Coronary artery (tissue), 2 donors: ENCODE measurements around the gene NUDT7.

Experiments used
- DNase-seq: peaks from one replicate; pipeline ENCODE4 v3.0.0-alpha.2; 2017; ENCODE audit warnings: low spot score
- H3K27ac ChIP-seq, 2 donors: fragments of 200-600 bp; sonication (generic); one replicate each; pipeline ENCODE4 v1.5.1; 2016 to 2019
- H3K4me3 ChIP-seq: fragments of 200-600 bp; sonication (generic); 2 replicates; pipeline ENCODE4 v1.5.1; 2016; ENCODE audit warnings: mild to moderate bottlenecking, moderate library complexity
- TF ChIP-seq, protein P1 (sequence below): fragments of 200-600 bp; sonication (generic); IDR thresholded peaks from one replicate; pipeline ENCODE4 v1.5.1; 2019; ENCODE audit warnings: antibody characterized with exemption

NUDT7 gene

DNA sequence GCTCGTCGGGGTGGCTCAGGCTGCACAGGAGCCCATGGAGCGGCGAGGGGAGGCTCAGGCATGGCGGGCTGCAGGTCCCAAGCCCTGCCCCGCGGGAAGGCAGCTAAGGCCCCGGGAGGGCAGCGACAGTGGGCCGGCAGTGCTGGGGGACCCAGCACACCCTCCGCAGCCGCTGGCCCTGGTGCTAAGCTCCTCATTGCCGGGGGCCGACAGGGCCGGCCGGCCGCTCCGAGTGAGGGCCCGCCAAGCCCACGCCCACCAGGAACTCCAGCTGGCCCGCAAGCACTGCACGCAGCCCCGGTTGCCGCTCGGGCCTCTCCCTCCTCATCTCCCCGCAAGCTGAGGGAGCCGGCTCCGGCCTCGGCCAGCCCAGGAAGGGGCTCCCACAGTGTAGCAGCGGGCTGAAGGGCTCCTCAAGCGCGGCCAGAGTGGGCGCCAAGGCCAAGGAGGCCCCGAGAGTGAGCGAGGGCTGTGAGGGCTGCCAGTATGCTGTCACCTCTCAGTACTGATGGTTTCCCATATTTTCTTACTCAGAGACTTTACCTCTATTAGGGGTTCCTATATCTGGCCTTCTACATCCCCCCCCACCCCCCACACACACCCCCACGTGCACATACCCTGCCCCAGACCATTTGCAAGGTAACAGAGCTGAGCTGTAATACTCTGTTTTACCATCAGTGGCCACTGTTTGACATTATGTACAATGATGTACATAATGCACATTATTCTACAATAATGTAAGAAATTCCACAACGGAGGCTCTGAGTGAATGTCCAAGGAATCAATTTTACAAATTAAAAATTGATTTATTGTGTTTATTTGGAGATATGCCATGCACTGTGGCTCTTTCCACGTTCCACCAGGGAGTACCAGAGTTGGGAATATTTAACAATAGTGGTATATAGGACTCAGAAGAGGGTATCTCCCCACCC is 62.4 kb downstream of the NUDT7 start:
- H3K27ac ChIP-seq, result no peak overlapping the region
- DNase-seq, result no peak
- H3K4me3 ChIP-seq, result no peak overlapping the region
- TF ChIP-seq, protein P1, sequence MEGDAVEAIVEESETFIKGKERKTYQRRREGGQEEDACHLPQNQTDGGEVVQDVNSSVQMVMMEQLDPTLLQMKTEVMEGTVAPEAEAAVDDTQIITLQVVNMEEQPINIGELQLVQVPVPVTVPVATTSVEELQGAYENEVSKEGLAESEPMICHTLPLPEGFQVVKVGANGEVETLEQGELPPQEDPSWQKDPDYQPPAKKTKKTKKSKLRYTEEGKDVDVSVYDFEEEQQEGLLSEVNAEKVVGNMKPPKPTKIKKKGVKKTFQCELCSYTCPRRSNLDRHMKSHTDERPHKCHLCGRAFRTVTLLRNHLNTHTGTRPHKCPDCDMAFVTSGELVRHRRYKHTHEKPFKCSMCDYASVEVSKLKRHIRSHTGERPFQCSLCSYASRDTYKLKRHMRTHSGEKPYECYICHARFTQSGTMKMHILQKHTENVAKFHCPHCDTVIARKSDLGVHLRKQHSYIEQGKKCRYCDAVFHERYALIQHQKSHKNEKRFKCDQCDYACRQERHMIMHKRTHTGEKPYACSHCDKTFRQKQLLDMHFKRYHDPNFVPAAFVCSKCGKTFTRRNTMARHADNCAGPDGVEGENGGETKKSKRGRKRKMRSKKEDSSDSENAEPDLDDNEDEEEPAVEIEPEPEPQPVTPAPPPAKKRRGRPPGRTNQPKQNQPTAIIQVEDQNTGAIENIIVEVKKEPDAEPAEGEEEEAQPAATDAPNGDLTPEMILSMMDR, result no peak

DNA sequence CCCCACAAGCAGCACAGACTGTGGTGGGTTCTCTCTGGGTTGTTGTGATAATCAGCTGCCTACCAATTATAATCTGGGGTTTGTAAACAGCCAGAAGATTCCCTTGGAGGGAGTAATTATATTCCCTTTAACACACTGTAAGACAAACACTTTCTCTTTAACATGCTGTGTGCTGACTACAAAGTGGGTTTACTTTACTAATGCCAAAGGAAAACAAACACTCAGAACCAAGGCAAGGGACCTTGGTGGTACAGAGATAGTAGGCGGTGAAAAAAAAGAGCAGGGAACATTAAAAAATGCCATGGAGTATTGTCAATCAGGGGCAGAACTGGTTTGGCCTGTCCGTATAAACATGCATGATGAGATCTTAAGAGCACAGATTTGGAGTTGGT is 63.1 kb downstream of the NUDT7 start:
- TF ChIP-seq, protein P1, result no peak
- H3K27ac ChIP-seq, result no peak overlapping the region
- H3K4me3 ChIP-seq, result no peak overlapping the region
- DNase-seq, result no peak

DNA sequence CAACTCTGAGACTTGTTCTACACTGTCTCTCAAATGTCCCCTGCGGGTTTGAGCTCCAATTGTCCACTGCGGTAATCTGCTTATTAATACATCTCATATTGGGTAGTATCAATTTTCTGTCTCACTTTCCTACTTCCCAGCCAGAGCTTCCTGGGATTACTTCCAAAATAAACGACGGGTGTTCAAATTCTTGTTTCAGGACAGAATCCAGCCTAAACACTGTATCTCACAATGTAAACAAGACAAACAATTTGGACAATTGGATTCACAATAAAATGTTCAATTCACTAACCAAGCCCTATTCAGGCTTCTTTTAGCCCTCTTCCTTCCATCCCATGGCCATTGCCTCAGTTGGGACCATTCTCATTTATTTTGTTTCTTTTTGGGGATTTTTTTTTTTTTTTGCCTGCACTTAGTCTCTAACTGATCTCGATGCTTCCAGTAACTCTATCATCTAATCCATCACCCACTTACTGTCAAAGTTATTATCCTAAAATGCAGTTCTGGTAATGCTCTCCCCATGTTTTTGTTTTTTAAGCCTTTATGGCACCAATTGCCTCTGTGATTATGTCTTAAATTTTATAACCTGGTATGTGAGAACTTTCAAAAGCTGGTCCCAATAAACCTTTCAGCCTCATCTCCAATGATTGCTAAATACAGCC is 64.0 kb downstream of the NUDT7 start:
- H3K4me3 ChIP-seq, result no peak overlapping the region
- DNase-seq, result no peak
- no peak overlapping the region for H3K27ac ChIP-seq
- TF ChIP-seq, protein P1, result no peak

DNA sequence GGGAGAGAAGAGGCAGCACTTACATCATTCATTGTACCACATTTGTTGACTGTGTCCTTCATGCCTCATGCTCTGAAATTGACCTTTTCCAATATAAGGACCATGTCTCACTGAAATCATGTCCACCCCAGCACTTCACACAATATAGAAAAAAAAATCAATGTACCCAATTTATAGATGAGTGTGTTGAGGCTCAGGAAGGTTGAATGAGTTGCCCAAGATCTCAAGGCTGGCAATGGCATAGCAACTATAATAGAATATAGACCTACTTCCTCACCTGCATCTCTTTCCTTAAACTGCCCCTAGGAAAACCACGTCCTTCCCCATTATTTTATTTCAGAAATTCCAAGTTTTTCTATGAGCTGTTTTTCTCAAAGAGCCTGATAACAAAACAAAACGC is 65.1 kb downstream of the NUDT7 start:
- no peak for DNase-seq
- TF ChIP-seq, protein P1, result no peak
- H3K4me3 ChIP-seq, result no peak overlapping the region
- no peak overlapping the region for H3K27ac ChIP-seq

DNA sequence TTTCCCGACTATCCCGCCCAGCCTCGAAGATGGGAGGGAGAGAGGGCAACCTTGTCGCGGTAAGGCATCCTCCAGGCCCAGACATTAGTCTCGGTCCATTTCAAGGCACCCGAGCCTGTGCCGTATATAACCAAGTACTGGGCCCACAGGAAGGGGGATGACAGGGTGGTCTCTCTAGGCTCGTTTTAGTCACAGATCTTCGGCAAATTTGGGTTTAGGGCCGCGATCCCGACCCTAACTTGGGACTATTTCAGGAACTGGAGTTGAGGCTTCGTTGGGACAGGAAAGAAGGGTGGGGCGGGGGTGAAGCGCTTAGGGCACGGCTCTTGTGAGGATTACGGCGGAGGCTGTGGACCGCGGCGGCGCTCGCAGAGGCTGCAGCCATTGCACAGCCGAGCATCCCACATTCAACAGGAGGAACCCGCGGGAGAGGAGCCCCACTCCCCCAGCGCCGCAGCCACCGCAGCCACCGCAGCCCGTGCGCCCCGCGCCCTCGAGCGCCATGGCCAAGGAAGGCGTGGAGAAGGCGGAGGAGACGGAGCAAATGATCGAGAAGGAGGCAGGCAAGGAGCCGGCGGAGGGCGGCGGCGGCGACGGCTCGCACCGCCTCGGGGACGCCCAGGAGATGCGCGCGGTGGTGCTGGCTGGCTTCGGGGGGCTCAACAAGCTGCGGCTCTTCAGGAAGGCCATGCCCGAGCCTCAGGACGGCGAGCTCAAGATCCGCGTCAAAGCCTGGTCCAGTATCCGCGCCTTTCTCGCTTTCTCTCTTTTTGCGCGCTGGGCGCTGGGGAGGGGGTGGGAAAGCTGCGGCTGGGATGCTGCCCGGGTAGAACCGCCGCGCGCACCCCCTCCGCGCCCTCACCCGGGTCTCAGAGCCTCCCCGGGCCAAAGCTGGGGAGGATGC is 66.1 kb downstream of the NUDT7 start, which contains the start of gene VAT1L:
Gene VAT1L (plus strand): TSS at position 384 of the 904 bp plus-strand sequence. CDS start 119 bp downstream, at position 503.
- Histone ChIP-seq H3K4me3 (peak within 1 kb of the TSS; percentile 76), H3K27ac (no peak within 1 kb of the TSS)
- TF ChIP-seq, protein P1, result no peak
- no peak for DNase-seq

DNA sequence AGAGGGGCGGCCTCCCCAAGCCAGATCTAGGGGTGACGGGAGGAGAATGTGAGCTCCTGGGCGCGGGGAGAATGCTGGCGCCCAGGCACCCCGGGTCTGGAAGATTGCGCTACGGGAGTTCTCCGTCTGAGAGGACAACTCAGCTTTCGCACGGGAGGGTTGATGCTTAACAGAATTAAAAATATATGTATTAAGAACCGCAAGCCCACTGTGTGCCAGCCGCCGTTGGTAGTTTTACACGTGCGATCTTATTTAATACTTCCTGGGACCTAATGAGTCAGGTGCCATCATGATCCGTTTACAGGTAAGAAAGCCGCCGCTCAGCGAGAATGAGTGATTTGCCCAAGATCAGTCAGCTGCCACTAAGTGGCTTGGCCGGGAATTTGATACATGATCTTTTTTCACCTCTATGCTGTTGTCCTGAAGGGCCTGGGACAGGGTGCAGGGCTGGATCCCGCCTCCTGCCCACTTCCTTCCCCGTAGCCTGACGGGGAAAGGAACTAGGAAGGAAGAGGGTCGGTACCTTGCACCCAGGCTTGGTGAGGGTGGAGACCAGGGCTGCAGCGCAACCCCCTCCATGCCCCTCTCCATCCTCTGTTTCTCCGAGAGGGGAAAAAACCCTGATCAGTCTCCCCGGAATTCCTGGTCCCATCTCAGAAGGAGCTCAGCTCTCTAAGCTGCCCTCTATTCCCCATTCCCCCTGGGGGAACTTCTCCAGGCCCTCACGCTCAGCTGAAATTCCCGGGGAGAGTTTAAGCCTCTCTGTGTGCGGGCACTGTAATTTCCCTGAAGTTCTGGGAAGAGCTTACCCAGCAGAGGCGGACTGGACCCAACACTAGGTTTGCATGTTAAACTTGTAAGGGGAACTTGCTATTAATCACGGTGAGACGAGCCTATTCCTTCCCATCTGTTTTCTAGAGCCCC is 67.0 kb downstream of the NUDT7 start:
- Histone ChIP-seq H3K27ac (no peak overlapping the region), H3K4me3 (peak overlapping the region; percentile 76)
- DNase-seq, result no peak
- TF ChIP-seq, protein P1, result no peak
